Left lung (tissue), 10 donors: Measurements from ENCODE around the gene RIT2. TPM values are rescaled to one million over a fixed set of nuclear protein-coding genes. Genes with fewer than 3 reads are reported as not detected.
"Not testable (repeated sequence)": the region's sequence is repeated elsewhere in the genome, so short reads cannot be mapped to it uniquely, and the experiment has no call there.

Experiments used
- ATAC-seq: fragments of 200-7000 bp; cut with Tn5 transposase; one replicate; pipeline ENCODE4 v1.9.1; 2020; ENCODE audit warnings: moderate library complexity
- DNase-seq, 4 donors: peaks; one replicate each; pipeline ENCODE4 v3.0.0-alpha.2; 2013 to 2020
- H3K27ac ChIP-seq, 2 donors: fragments of 200-600 bp; sonication (generic) in 1 of 2; one replicate each; pipeline versions ENCODE4 v1.5.0 to v1.8.0; 2020 to 2021
- H3K27me3 ChIP-seq, 2 donors: fragments of 200-600 bp; sonication (generic) in 1 of 2; one replicate each; pipeline versions ENCODE4 v1.5.0 to v1.8.0; 2020 to 2021
- H3K36me3 ChIP-seq, 2 donors: fragments of 200-600 bp; sonication (generic) in 1 of 2; one replicate each; pipeline versions ENCODE4 v1.5.0 to v1.8.0; 2020 to 2021
- H3K4me1 ChIP-seq, 2 donors: fragments of 200-600 bp; one replicate each; pipeline ENCODE4 v1.8.0; 2021
- H3K4me3 ChIP-seq, 2 donors: fragments of 200-600 bp; sonication (generic) in 1 of 2; one replicate each; pipeline versions ENCODE4 v1.5.0 to v1.8.0; 2020 to 2021; ENCODE audit warnings: mild to moderate bottlenecking in 1 of 2
- H3K9me3 ChIP-seq, 2 donors: fragments of 200-600 bp; sonication (generic) in 1 of 2; one replicate each; pipeline versions ENCODE4 v1.5.0 to v1.8.0; 2020 to 2021
- intact Hi-C, 2 donors: fragments of 100-400 bp; cut with DNase I; formaldehyde crosslinking; loops; one replicate each; pipeline versions ENCODE4 v1.11.2 to v1.14.2; 2022
- polyA plus RNA-seq, 6 donors: library from polyadenylated mRNA; unstranded; fragments of 120-200 nt; gene quantifications; one replicate each; pipeline ENCODE4 v1.2.1, GENCODE V29; 2013; ENCODE audit not compliant: insufficient read length in 6 of 6
- total RNA-seq, 2 donors: library from RNA; stranded (reverse); fragmentation: NEBNext Ultra II Directional; extraction: Animal tissue kit (Norgen Biotek cat#: 25700); gene quantifications; one replicate each; pipeline ENCODE4 v1.2.1, GENCODE V29; 2021
- TF ChIP-seq, protein P1 (sequence below), 2 donors: fragments of 200-600 bp; sonication (generic) in 1 of 2; IDR thresholded peaks; one replicate each; pipeline versions ENCODE4 v1.5.0 to v1.8.0; 2021; ENCODE audit warnings: antibody characterized with exemption in 2 of 2
- donor health status: DM: no; HTN: yes; CAD: no.
- donor health status: DM: no; HTN: no; CAD: no.

Gene RIT2
- total and polyA plus RNA-seq, 8 donors, result not detected

DNA sequence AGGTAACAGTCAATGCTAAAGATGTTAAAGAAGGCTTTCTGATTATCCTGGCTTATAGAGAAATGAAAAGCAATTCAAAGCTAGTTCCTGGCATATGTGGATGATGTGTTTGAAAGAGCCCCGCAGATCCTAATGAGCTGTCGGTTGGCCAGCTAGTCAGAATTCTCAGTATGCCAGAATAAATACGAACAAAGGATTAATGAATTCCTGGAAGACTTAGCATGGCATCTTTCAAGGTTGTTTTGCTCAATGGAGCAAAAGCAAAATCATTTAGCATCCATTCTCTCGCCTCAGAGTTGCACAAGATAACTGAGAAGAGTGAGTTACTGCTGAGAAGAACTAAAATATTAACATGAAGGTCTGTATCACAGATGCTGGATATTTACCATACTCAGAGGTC lies 307.6 kb downstream of the RIT2 start:
- intact Hi-C loops, result no loop called here
- Histone ChIP-seq H3K4me3 (no peak overlapping the region), H3K9me3 (no peaks in the 10 kb centered on the region), H3K27ac (no peak overlapping the region), H3K4me1 (no peaks in the 10 kb centered on the region), H3K27me3 (no peaks in the 10 kb centered on the region), H3K36me3 (no peaks in the 10 kb centered on the region)
- no peak for ATAC-seq
- TF ChIP-seq, protein P1, sequence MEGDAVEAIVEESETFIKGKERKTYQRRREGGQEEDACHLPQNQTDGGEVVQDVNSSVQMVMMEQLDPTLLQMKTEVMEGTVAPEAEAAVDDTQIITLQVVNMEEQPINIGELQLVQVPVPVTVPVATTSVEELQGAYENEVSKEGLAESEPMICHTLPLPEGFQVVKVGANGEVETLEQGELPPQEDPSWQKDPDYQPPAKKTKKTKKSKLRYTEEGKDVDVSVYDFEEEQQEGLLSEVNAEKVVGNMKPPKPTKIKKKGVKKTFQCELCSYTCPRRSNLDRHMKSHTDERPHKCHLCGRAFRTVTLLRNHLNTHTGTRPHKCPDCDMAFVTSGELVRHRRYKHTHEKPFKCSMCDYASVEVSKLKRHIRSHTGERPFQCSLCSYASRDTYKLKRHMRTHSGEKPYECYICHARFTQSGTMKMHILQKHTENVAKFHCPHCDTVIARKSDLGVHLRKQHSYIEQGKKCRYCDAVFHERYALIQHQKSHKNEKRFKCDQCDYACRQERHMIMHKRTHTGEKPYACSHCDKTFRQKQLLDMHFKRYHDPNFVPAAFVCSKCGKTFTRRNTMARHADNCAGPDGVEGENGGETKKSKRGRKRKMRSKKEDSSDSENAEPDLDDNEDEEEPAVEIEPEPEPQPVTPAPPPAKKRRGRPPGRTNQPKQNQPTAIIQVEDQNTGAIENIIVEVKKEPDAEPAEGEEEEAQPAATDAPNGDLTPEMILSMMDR (IDR thresholded peaks at IDR 0.05), result no peak
- DNase-seq, result no peak

DNA sequence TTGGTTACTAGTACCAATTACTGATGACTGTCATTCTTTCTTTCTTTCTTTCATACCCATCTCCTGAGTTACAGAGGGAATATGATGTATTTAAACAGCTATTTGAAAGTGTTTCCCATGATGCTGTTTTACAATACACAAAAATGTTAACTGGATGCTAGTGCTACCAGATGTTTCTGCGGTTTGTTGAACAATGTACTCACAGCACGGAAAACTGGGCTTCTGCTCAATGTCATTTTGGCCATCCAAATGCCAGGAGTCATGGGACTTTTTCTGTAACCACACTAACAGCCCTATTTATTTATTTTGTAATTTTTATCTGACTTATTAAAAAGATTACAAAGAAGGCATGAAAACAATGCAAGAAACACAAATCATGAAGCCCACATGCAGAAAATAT lies 313.8 kb downstream of the RIT2 start:
- DNase-seq, result no peak
- ATAC-seq, result no peak
- Histone ChIP-seq H3K27ac (no peak overlapping the region), H3K36me3 (no peaks in the 10 kb centered on the region), H3K9me3 (no peaks in the 10 kb centered on the region), H3K4me3 (no peak overlapping the region), H3K27me3 (no peaks in the 10 kb centered on the region), H3K4me1 (no peaks in the 10 kb centered on the region)
- intact Hi-C loops, result no loop called here
- TF ChIP-seq, protein P1 (IDR thresholded peaks at IDR 0.05), result no peak

GRCh38 chr18:42798606-42799170 lies 316.8 kb downstream of the RIT2 start:
- Histone ChIP-seq H3K27me3 (no peaks in the 10 kb centered on the region), H3K4me1 (no peaks in the 10 kb centered on the region), H3K4me3 (no peak overlapping the region), H3K36me3 (no peaks in the 10 kb centered on the region), H3K9me3 (no peaks in the 10 kb centered on the region), H3K27ac (no peak overlapping the region)
- intact Hi-C loops, result no loop called here
- TF ChIP-seq, protein P1 (IDR thresholded peaks at IDR 0.05), result no peak
- ATAC-seq, result no peak
- DNase-seq, result peak in 2 of 4 donors; percentile 57 to 73

DNA sequence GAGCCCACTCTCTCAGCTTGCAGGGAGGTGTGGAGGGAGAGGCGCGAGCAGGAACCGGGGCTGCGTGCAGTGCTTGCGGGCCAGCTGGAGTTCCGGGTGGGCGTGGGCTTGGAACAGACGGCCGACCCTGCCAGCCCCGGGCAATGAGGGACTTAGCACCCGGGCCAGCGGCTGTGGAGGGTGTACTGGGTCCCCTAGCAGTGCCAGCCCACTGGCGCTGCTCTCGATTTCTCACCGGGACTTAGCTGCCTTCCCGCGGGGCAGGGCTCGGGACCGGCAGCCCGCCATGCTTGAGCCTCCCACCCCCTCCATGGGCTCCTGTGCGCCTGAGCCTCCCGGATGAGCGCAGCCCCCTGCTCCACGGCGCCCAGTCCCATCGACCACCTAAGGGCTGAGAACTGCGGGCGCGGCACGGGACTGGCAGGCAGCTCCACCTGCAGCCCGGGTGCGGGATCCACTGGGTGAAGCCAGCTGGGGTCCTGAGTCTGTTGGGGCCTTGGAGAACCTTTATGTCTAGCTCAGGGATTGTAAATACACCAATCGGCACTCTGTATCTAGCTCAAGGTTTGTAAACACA lies 320.2 kb downstream of the RIT2 start:
- intact Hi-C loops, H3K9me3 ChIP-seq, H3K27me3 ChIP-seq, H3K4me3 ChIP-seq, ATAC-seq, H3K36me3 ChIP-seq, H3K27ac ChIP-seq, H3K4me1 ChIP-seq: not testable (repeated sequence)
- DNase-seq, result peak in 1 of 4 donors; percentile 53

DNA sequence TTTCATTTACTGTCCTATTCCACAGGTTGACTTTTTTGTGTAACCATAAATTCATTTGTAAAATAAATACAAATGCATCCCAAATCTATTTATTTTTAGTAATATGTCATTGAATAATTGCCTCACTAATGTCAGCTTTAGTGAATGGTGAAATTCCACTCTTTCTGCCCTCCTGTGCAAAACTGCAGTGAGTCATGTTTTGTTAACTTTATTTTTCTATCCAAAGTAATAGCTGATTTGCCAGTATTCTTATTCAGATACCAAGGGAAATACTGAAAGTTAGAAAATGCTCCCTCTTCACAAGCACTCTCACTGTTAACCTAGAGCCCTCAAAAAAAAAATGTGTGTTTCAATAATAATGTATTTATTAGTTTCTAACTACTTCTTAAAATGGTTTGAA lies 322.8 kb downstream of the RIT2 start:
- Histone ChIP-seq H3K4me1 (no peaks in the 10 kb centered on the region), H3K9me3 (peaks cover 0 to 10% of the 10 kb centered on the region in 2 donors), H3K4me3 (no peak overlapping the region), H3K27me3 (no peaks in the 10 kb centered on the region), H3K27ac (no peak overlapping the region), H3K36me3 (no peaks in the 10 kb centered on the region)
- ATAC-seq, result no peak
- intact Hi-C loops, result no loop called here
- TF ChIP-seq, protein P1 (IDR thresholded peaks at IDR 0.05), result no peak
- DNase-seq, result no peak

GRCh38 chr18:42784632-42785031 lies 330.9 kb downstream of the RIT2 start:
- Histone ChIP-seq H3K36me3 (no peaks in the 10 kb centered on the region), H3K9me3 (peaks cover 0 to 2% of the 10 kb centered on the region in 2 donors), H3K27me3 (no peaks in the 10 kb centered on the region), H3K27ac (no peak overlapping the region), H3K4me3 (no peak overlapping the region), H3K4me1 (no peaks in the 10 kb centered on the region)
- ATAC-seq, result no peak
- intact Hi-C loops, result no loop called here
- no peak for DNase-seq
- TF ChIP-seq, protein P1 (IDR thresholded peaks at IDR 0.05), result no peak
